Stimulated activated effector memory CD8-positive, alpha-beta T cell treated with anti-CD3 and anti-CD28 coated beads, Interleukin-12 subunit alpha, Interleukin-12 subunit beta, amount 100 ng/mL, for 72 hours (primary cell): Measurements from ENCODE around the gene TRANK1.
A peak's percentile ranks its signal among the peaks of the same experiment; 100 is the strongest.
"Not testable (repeated sequence)": the region's sequence is repeated elsewhere in the genome, so short reads cannot be mapped to it uniquely, and the experiment has no call there.

ENCODE experiments used
- ATAC-seq: fragments of 150-1000 bp; cut with Tn5 transposase; 2 replicates; pipeline ENCODE4 v1.10.0; 2021
- DNase-seq, 2 donors: peaks; one replicate each; pipeline ENCODE4 v3.0.0; 2021 to 2022; ENCODE audit warnings: low spot score in 2 of 2
- H3K27ac Mint-ChIP-seq: one replicate; pipeline ENCODE4 v1.8.0; 2022; ENCODE audit warnings: mild to moderate bottlenecking, mixed read lengths
- H3K36me3 Mint-ChIP-seq: one replicate; pipeline ENCODE4 v1.8.0; 2022; ENCODE audit warnings: mild to moderate bottlenecking, mixed read lengths
- H3K4me1 Mint-ChIP-seq: one replicate; pipeline ENCODE4 v1.8.0; 2022; ENCODE audit warnings: mixed read lengths
- H3K4me3 Mint-ChIP-seq: one replicate; pipeline ENCODE4 v1.8.0; 2022; ENCODE audit warnings: mild to moderate bottlenecking, mixed read lengths
- H3K9me3 Mint-ChIP-seq: one replicate; pipeline ENCODE4 v1.8.0; 2022; ENCODE audit warnings: mixed read lengths

TRANK1 gene

DNA sequence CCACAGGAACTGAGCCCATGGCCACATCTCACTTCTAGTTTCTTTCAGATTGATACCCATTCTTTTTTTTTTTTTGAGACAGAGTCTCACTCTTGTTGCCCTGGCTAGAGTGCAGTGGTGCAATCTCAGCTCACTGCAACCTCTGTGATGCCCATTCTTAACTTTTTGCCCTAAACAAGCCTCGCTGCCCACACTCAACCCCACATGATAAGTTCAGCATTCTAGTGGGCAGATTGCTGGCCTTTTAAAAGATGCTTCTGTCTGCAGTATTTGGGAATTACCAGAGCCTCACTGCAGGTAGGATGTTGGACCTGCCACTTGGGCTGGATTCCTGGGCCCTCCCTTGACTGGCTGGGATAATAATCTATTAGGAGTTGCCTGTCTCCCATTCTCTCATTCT is 51.0 kb downstream of the TRANK1 start:
- no peak for DNase-seq
- H3K27ac Mint-ChIP-seq: peak overlapping the region; percentile 84
- no peak overlapping the region for H3K4me3 Mint-ChIP-seq
- H3K36me3 Mint-ChIP-seq: peaks cover 24% of the 10 kb centered on the region
- no peak for ATAC-seq
- H3K9me3 Mint-ChIP-seq: no peaks in the 10 kb centered on the region
- peaks cover 45% of the 10 kb centered on the region for H3K4me1 Mint-ChIP-seq

DNA sequence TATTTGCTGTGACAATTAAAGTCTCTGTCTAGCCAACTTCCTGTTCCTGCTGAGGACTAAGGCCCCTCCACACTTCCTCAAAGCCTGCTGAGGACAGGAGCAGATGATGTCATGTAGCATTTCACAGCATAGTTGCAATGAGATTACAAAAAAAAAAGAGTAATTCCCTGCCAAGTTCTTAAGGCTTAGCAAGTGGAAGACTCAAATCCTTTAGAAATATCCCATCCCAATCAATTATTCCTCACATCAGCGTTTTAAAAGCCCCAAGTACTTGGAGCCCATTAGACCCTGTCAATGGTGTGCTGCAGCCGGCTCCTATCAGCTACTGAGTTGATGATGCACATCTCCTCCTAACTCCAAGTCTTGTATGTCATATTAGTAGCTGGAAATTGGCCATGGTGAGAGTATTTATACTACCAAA is 51.7 kb downstream of the TRANK1 start:
- Mint-ChIP-seq H3K27ac (peak overlapping the region; percentile 84), H3K9me3 (no peaks in the 10 kb centered on the region), H3K4me3 (no peak overlapping the region), H3K36me3 (peaks cover 22% of the 10 kb centered on the region), H3K4me1 (peaks cover 45% of the 10 kb centered on the region)
- ATAC-seq: peak; percentile 79
- DNase-seq: no peak

DNA sequence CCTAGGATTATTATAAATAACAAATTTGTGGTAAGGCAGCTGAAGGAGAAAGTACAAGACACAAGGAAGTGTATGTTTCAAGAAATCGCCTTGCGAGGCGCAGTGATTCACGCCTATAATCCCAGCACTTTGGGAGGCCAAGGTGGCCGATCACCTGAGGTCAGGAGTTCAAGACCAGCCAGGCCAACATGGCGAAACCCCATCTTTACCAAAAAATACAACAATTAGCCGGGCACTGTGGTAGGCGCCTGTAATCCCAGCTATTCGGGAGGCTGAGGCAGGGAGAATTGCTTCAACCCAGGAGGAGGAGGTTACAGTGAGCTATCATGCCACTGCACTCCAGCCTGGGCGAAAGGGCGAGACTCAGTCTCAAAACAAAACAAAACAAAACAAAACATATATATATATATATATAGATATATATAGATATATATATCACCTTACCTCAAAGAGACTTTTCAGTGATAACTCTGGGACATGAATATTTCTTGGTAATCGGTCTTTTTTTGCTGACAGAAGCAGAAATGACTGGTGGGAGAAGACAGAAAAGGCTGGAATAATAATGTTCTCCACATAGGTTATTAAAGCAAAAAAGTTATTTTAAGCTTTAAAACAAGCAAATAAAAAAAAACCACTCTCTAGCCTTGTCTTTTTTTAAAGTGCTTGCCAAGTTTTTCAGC is 52.3 kb downstream of the TRANK1 start:
- no peak for DNase-seq
- peaks cover 18% of the 10 kb centered on the region for H3K36me3 Mint-ChIP-seq
- H3K4me3 Mint-ChIP-seq: no peak overlapping the region
- ATAC-seq: no peak
- H3K4me1 Mint-ChIP-seq: peaks cover 44% of the 10 kb centered on the region
- peak overlapping the region; percentile 84 for H3K27ac Mint-ChIP-seq
- H3K9me3 Mint-ChIP-seq: no peaks in the 10 kb centered on the region

- Mint-ChIP-seq H3K36me3 (peaks cover 27% of the 10 kb centered on the region), H3K4me1 (peaks cover 40% of the 10 kb centered on the region), H3K4me3 (no peak overlapping the region), H3K27ac (peak overlapping the region; percentile 78), H3K9me3 (no peaks in the 10 kb centered on the region)
- DNase-seq (no peak), ATAC-seq (no peak)
Measured at GRCh38 chr3:36891701-36892160, 53.1 kb downstream of the TRANK1 start.

- H3K4me3 Mint-ChIP-seq, DNase-seq, ATAC-seq, H3K9me3 Mint-ChIP-seq: not testable (repeated sequence)
- Mint-ChIP-seq H3K4me1 (peaks cover 35% of the 10 kb centered on the region), H3K27ac (peak overlapping the region; percentile 57), H3K36me3 (peaks cover 33% of the 10 kb centered on the region)
Measured at GRCh38 chr3:36891097-36891496, 53.8 kb downstream of the TRANK1 start.

- peak; percentile 22 for ATAC-seq
- H3K9me3 Mint-ChIP-seq: no peaks in the 10 kb centered on the region
- no peak overlapping the region for H3K4me3 Mint-ChIP-seq
- H3K36me3 Mint-ChIP-seq: peaks cover 41% of the 10 kb centered on the region
- no peak for DNase-seq
- H3K27ac Mint-ChIP-seq: peak overlapping the region; percentile 57
- peaks cover 30% of the 10 kb centered on the region for H3K4me1 Mint-ChIP-seq
Measured at GRCh38 chr3:36890261-36890660, 54.6 kb downstream of the TRANK1 start.

- H3K4me1 Mint-ChIP-seq: peaks cover 30% of the 10 kb centered on the region
- peaks cover 33% of the 10 kb centered on the region for H3K36me3 Mint-ChIP-seq
- no peak overlapping the region for H3K27ac Mint-ChIP-seq
- DNase-seq (no peak), ATAC-seq (no peak)
- H3K9me3 Mint-ChIP-seq: peaks cover 2% of the 10 kb centered on the region
- H3K4me3 Mint-ChIP-seq: no peak overlapping the region
Measured at GRCh38 chr3:36881735-36882134, 63.1 kb downstream of the TRANK1 start.

DNA sequence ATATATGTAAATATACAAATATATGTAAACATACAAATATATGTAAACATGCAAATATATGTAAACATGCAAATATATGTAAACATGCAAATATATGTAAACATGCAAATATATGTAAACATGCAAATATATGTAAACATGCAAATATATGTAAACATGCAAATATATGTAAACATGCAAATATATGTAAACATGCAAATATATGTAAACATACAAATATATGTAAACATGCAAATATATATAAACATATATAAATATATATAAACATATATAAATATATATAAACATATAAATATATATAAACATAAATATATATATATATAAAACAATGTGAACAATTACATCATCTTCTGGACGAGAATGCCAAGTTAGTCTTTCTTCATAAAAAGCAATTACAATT is 65.0 kb downstream of the TRANK1 start:
- not testable (repeated sequence) for H3K9me3 Mint-ChIP-seq, ATAC-seq, H3K27ac Mint-ChIP-seq, DNase-seq, H3K4me3 Mint-ChIP-seq
- Mint-ChIP-seq H3K4me1 (peaks cover 46% of the 10 kb centered on the region), H3K36me3 (peaks cover 15% of the 10 kb centered on the region)

GRCh38 chr3:36877930-36878685 is 66.7 kb downstream of the TRANK1 start:
- Mint-ChIP-seq H3K4me3 (no peak overlapping the region), H3K36me3 (peaks cover 6% of the 10 kb centered on the region), H3K27ac (no peak overlapping the region), H3K4me1 (peaks cover 50% of the 10 kb centered on the region), H3K9me3 (peaks cover 2% of the 10 kb centered on the region)
- DNase-seq (peak in 1 of 2 donors; percentile 46), ATAC-seq (no peak)

DNA sequence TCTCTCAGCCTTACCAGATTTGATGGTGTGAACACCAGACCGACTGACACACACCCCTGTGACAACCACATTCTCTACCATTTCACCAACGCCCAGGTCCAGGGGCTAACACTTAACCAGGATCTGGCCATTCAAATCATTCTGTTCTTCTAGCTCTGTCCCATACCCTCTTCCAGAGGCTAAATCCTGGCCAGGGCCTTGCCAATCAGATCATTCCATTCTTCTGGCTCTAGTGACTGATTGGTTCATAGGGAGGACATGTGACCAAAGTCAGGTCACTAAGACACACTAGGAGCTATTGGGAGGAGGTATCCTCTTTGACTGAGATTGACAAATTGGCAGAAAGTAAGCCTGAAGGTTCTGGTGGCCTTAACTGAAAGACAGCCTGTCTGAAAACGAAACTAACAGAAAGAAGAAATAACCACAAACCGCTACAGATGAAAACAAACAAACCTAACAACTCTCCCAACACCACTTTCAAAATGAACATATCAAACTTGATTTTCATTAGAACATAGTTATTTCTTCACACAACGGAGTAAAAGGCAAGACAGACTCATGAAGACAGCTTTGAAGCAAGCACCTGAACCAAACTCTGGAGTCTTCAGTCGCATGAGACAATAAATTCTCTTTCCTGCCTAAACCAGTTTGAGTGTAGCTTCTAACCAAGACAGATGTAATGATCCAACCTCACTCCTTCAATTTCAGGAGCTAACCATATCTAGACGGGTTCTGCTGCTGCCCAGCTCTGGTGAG is 68.5 kb downstream of the TRANK1 start:
- Mint-ChIP-seq H3K9me3 (no peaks in the 10 kb centered on the region), H3K4me3 (peak overlapping the region; percentile 43), H3K27ac (peak overlapping the region; percentile 10), H3K36me3 (no peaks in the 10 kb centered on the region), H3K4me1 (peaks cover 42% of the 10 kb centered on the region)
- DNase-seq (peak; percentile 20 to 72), ATAC-seq (peak; percentile 97)

GRCh38 chr3:36875397-36875796 is 69.5 kb downstream of the TRANK1 start:
- peaks cover 3% of the 10 kb centered on the region for H3K36me3 Mint-ChIP-seq
- no peak overlapping the region for H3K4me3 Mint-ChIP-seq
- DNase-seq: no peak
- ATAC-seq: no peak
- H3K4me1 Mint-ChIP-seq: peaks cover 42% of the 10 kb centered on the region
- H3K9me3 Mint-ChIP-seq: no peaks in the 10 kb centered on the region
- no peak overlapping the region for H3K27ac Mint-ChIP-seq

DNA sequence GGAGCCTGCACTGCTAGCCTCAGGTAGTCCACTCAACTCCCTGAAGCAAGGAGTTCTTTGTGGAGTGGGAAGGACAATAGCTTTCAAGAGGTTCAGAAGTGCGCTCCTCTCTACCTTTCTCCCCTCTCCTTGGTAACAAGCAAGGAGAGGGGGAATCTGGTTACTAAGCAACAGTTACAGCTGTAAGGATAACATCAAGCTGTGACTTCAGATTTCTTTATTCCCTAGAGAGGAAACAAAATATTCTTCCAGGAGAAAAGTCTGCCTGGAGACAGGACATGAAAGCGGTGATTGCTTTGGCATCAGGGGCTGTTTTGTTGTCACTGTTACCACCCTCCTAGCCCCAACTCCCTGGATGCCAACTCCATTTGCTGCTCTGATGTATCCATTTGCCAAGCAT is 70.4 kb downstream of the TRANK1 start:
- Mint-ChIP-seq H3K4me1 (peaks cover 42% of the 10 kb centered on the region), H3K4me3 (no peak overlapping the region), H3K36me3 (peaks cover 12% of the 10 kb centered on the region), H3K9me3 (no peaks in the 10 kb centered on the region), H3K27ac (no peak overlapping the region)
- ATAC-seq (no peak), DNase-seq (no peak)

DNA sequence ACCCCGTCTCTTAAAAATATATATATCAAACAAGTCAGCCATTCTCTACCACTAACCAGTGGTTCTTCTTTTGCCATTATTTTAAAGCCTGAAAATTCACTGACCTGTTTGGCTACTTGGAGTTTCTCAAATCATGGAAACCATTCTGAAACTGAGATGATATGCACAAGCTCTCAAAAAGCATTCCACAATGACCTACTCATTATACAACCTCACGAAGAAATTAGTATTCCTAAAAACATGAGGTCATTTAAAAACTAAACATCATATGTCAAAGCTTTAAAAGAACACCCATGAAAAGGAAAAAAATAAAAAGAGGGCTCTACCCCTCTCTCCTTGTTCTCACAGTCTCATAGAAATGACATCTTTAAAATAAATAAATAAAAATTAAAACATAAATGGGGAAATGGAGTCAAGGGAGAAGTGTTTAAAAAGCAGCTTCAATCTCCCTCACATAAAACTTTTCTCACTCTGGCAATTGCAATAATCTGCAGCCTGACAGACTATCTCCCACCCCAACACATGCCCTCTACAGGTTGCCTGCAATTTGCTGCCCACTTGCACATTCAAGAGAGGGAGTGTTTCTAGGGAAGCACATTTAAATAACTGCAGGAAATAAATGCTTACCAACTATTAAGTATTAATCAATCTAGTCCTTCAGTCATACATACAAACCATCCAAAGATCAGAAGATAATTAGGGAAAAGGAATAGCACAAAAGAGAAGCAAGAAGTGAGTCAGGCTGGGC is 73.3 kb downstream of the TRANK1 start:
- Mint-ChIP-seq H3K27ac (no peak overlapping the region), H3K9me3 (no peaks in the 10 kb centered on the region), H3K36me3 (peaks cover 13% of the 10 kb centered on the region), H3K4me1 (peaks cover 44% of the 10 kb centered on the region), H3K4me3 (no peak overlapping the region)
- ATAC-seq (no peak), DNase-seq (no peak)

GRCh38 chr3:36868614-36869436 is 76.0 kb downstream of the TRANK1 start:
- Mint-ChIP-seq H3K4me1 (peaks cover 39% of the 10 kb centered on the region), H3K4me3 (no peak overlapping the region), H3K36me3 (peaks cover 13% of the 10 kb centered on the region), H3K27ac (no peak overlapping the region), H3K9me3 (no peaks in the 10 kb centered on the region)
- peak; percentile 82 for ATAC-seq
- DNase-seq: peak; percentile 32 to 68
